ENCODE measurements around the gene OOSP2.
"Not testable (repeated sequence)": the region's sequence is repeated elsewhere in the genome, so short reads cannot be mapped to it uniquely, and the experiment has no call there.

- not testable (repeated sequence) for TF ChIP-seq CTCF (IDR thresholded peaks at IDR 0.05); REST (IDR thresholded peaks at IDR 0.05; ENCODE audit: insufficient read depth in 1 of 2, low read depth in 2 of 2, low read length in 1 of 2)
Measured at GRCh38 chr11:60071644-60072043, 31.4 kb downstream of the OOSP2 start.

Data from Panc1 (cell line).